HG02885 (cell line): ENCODE results near the gene UCK1.
"Not testable (repeated sequence)": the region's sequence is repeated elsewhere in the genome, so short reads cannot be mapped to it uniquely, and the experiment has no call there.

ENCODE experiments used
- ATAC-seq: cut with Tn5 transposase; IDR thresholded peaks from one replicate; pipeline ENCODE4 v1.9.1; 2021; ENCODE audit warnings: mild to moderate bottlenecking; ENCODE audit not compliant: unreplicated experiment, poor library complexity

UCK1 gene

GRCh38 chr9:131554843-131555351, 23.8 kb upstream of the UCK1 start:
- ATAC-seq: no peak

GRCh38 chr9:131554087-131554842, 23.2 kb upstream of the UCK1 start:
- no peak for ATAC-seq

- no peak for ATAC-seq
These were observed 21.0 kb upstream of the UCK1 start for GRCh38 chr9:131552030-131552429.

GRCh38 chr9:131550465-131550864, 19.4 kb upstream of the UCK1 start:
- not testable (repeated sequence) for ATAC-seq

- not testable (repeated sequence) for ATAC-seq
These were observed 18.1 kb upstream of the UCK1 start for GRCh38 chr9:131549186-131549585.

GRCh38 chr9:131546336-131547084, 15.4 kb upstream of the UCK1 start:
- ATAC-seq: no peak

GRCh38 chr9:131545786-131546335, 14.8 kb upstream of the UCK1 start:
- ATAC-seq: no peak

GRCh38 chr9:131545003-131545785, 14.1 kb upstream of the UCK1 start, which contains the start of gene PRRT1B:
Gene PRRT1B, plus strand, starts transcription at chr9:131545523. Its CDS starts 93 bp downstream, at chr9:131545616.
- no peak for ATAC-seq

- ATAC-seq: no peak
These were observed 12.1 kb upstream of the UCK1 start for GRCh38 chr9:131543141-131543540.

- ATAC-seq: no peak
These were observed 8.3 kb upstream of the UCK1 start for GRCh38 chr9:131539223-131539923.

- no peak for ATAC-seq
These were observed 6.9 kb upstream of the UCK1 start for GRCh38 chr9:131537946-131538345.

GRCh38 chr9:131534721-131535237, 3.7 kb upstream of the UCK1 start:
- no peak for ATAC-seq

- peak; percentile 27 for ATAC-seq
These were observed 530 bp downstream of the UCK1 start for GRCh38 chr9:131530546-131530919.

GRCh38 chr9:131529597-131530545, 1.2 kb downstream of the UCK1 start:
- ATAC-seq: no peak

GRCh38 chr9:131528886-131529505, 2.1 kb downstream of the UCK1 start:
- no peak for ATAC-seq

GRCh38 chr9:131528186-131528585, 2.9 kb downstream of the UCK1 start:
- ATAC-seq: no peak

- ATAC-seq: no peak
These were observed 5.2 kb downstream of the UCK1 start for GRCh38 chr9:131525643-131526565.
